Measurements from ENCODE around the gene NDC80.
"Not testable (repeated sequence)": the region's sequence is repeated elsewhere in the genome, so short reads cannot be mapped to it uniquely, and the experiment has no call there.

The NDC80 gene

DNA sequence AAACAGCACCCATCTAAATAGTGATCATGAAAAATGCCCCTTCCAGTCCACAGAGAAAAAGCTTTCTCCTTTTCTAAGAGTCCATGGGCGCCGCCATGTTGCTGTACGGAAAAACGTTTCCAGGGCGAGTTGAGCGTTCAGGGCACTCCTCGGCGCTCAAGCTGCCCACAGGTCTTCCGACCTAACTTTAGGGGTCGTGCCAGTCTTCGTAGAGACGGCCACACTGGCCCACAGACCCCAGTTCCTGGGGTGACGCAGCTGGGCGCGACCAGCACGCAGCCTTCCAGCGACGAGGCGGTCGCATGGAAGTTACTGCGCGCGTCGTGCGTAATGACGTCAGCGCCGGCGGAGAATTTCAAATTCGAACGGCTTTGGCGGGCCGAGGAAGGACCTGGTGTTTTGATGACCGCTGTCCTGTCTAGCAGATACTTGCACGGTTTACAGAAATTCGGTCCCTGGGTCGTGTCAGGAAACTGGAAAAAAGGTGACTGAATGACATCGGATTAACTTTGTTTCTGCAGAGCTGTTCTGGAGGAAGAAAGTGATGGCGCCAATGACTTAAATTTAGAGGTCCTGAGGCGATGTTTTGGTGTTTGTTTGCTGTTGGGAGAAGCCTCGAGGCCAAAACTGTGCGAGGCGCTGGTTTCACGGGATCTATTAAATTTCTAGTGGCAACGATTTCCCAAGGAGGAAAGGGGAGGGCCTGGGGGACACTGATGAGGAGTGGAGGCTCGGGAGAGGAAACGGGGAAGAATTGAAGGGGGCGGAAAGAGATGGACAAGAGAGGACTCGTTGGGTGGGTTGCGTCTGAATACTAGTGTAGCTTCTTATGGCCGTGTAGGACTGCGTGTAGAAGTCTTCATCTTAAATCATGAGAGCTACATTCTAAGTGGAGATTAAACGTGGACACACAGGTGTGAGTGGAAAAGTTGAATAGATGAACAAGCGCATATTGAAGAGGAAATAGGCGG, at the start of gene NDC80, which contains the start of gene METTL4:
Gene NDC80 (plus strand): TSS at position 358 of the 971 bp plus-strand sequence. CDS start 1,429 bp downstream, outside the sequence.
Gene METTL4 (minus strand): TSS at position 306 of the 971 bp plus-strand sequence. CDS start 4,289 bp downstream, outside the sequence.
- peak; percentile 89 for DNase-seq (ENCODE audit: low spot score)

DNA sequence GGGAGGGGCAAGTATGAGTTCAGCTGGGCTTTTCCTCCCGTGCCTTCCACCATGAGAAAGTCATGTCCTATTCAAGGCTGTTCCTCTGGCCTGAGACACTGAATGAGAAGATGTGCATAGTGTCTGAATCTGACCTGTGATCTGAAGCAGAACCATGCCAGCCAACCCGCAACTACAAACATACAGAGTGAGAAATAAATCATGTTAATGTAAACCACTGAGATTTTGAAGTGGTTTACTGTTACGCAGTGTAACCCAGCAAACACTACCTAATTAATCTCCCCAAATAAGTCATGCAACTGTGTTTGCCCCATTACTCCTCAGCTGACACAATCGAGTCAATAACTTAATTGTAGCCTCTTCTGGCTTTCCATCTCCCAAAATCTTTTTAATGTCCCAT, 49.2 kb upstream of the NDC80 start:
- no peak for DNase-seq (ENCODE audit: low spot score)

GRCh38 chr18:2524794-2525198, 46.6 kb upstream of the NDC80 start:
- not testable (repeated sequence) for DNase-seq (ENCODE audit: low spot score)

DNA sequence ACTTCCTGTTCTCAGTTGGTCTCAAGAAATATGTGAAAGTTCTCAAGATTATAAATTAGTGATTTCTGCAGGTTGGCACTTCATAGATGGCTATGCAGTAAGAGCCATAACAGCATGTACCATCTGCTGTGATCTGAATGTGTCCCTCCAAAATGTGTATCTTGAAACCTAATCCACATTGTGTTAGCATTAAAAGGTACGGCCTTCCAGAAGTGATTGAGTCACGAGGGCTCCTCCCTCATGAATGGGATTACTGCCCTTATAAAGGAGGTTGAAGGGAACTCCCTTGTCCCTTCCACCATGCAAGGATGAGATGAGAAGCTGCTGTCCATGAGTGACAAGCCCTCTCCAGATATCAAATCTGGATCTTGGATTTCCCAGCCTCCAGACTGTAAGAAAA, 45.0 kb upstream of the NDC80 start:
- DNase-seq (ENCODE audit: low spot score) = no peak

DNA sequence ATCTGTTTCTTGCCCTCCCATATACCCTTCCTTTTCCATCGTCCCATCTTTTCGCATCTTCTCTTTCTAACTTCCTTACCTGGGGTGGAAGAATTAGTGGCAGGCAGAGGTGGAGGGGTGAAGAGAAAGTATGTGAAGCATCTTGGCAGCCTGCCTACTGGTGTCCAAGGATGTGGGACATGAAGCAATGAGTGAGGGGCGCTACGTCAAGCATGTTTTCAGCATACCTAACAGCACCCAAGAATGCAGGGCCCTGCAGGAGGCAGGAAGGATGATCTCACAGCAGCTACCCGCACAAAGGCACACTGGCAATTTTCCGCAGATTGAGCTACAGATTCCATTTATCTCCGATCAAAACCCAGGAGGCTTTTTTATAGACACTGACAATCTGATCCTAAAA, 42.2 kb upstream of the NDC80 start:
- DNase-seq (ENCODE audit: low spot score) = no peak

- no peak for DNase-seq (ENCODE audit: low spot score)
Measured at GRCh38 chr18:2531751-2532150, 39.6 kb upstream of the NDC80 start.

GRCh38 chr18:2532797-2533196, 38.6 kb upstream of the NDC80 start:
- DNase-seq (ENCODE audit: low spot score) = no peak

GRCh38 chr18:2534906-2535305, 36.5 kb upstream of the NDC80 start:
- no peak for DNase-seq (ENCODE audit: low spot score)

- no peak for DNase-seq (ENCODE audit: low spot score)
Measured at GRCh38 chr18:2535419-2535910, 35.9 kb upstream of the NDC80 start.

- DNase-seq (ENCODE audit: low spot score) = no peak
Measured at GRCh38 chr18:2536063-2536462, 35.3 kb upstream of the NDC80 start.

- no peak for DNase-seq (ENCODE audit: low spot score)
Measured at GRCh38 chr18:2536493-2536892, 34.9 kb upstream of the NDC80 start.

DNA sequence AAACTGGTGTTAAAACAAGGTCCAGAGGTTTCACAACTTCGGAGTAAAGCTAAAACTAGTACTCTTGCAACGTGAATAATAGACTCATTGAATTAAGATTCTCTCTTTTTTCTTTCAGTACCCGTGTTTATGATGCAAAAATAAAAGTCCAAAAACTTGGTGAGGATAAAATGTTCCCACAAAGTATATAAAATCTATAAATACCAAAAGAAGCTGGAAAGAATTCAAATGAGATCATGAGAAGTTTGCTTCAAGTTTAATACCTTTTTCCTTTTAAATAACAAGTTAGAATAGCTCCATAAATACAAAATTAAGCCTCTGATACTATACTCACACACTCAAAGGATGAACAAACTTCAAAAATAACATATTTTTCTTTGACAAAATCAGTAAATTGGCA, 34.1 kb upstream of the NDC80 start:
- DNase-seq (ENCODE audit: low spot score) = no peak

- peak; percentile 47 for DNase-seq (ENCODE audit: low spot score)
Measured at GRCh38 chr18:2538236-2538635, 33.1 kb upstream of the NDC80 start.

DNA sequence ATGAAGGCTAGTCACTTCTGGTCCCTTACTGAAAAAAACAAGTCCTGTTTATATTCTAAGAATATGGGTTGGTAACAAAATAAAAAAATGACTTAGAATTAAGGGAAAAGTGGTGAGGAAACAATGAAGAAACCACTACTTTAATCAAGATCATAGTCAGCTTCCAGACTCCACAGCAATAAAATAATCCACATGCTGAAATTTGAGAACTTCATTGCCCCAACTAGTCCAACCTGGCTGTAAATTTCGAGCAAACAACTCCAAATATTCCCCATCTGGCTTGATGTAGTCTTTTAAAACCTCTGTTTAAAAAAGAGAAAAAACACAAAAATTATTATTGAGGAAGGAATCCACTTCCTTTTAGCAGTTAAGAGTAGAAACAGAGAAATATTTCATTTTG, 32.5 kb upstream of the NDC80 start:
- DNase-seq (ENCODE audit: low spot score) = no peak

DNA sequence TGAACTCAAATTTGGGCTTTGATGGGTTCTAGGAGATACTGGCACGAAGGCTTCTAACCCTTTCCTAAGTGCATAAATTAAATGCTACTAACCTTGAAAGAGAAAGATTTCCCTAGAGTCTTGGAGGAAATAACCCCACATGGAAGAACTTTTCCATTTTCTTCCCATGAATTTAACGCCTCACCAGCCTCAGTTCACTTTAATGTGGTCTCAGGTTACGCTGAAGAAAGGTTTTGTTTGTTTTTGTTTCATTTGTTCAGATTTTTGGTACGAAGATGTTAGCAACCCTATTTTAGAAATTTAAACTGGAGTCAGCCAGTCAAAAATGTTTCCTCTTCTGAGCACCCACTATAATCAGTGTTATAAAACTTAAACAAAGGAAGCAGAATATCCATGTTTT, 30.8 kb upstream of the NDC80 start:
- DNase-seq (ENCODE audit: low spot score) = no peak

GRCh38 chr18:2541925-2542563, 29.3 kb upstream of the NDC80 start:
- peak; percentile 15 for DNase-seq (ENCODE audit: low spot score)

DNA sequence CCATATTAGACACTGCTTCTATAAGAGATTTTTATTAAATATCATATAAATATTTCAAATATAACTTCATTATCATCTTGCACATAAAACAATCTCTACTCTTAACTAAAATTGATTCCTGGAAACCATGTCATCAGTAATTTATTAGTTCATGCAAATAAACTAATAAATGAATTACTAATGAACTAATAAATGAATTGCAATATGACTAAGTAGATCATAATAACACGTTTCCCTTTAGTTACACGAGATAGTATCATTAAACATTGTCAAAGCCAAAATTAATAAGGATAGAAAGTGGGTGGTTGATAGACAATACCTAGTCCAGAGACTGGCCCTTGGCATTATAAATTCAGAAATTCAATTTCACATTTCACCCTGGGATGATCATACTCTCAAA, 26.2 kb upstream of the NDC80 start:
- DNase-seq (ENCODE audit: low spot score) = no peak

DNA sequence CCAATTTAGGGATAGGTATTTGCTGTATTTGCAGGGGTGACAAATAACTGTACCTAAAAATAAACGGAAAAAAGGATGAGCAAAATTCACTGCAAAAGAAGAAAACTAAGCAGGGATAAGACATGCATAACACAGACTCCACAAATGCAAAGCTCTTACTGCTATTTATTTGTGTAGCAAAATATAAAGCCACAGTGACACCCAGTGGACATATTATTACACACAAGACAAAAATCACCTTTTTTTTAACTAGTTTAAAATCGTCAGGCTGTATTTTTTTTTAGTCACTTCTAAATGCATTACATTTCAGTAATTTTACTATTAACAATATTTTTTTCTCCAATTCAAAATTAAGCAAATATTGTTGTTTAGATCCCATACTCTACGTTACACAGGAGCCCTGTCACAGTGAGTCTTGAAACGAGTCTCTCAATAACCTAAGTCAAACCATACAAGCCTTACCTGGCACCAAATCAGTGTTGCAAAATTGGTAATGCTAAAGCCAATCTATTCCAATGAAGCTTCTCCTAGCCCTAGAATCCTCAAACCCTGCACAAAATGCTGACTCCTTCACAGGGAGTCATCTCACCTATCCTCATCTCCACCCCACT, 23.8 kb upstream of the NDC80 start:
- peak; percentile 51 for DNase-seq (ENCODE audit: low spot score)

DNA sequence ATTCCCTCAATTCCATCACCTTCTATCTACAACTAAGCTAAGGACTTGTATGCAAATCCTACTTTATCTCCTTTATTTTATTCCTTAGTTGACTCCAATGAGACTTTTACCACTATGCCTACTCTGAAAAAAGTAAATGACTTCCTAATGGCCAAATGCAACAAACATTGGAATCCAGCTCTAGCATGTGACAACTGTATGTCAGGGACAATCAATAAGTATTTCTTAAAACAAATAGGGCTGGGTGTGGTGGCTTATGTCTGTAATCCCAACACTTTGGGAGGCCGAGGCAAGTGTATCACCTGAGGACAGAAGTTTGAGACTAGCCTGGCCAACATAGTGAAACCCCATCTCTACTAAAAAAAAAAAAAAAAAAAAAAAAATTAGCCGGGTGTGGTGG, 21.9 kb upstream of the NDC80 start:
- DNase-seq (ENCODE audit: low spot score) = no peak

- no peak for DNase-seq (ENCODE audit: low spot score)
Measured at GRCh38 chr18:2551425-2551824, 19.9 kb upstream of the NDC80 start.

GRCh38 chr18:2554696-2555095, 16.7 kb upstream of the NDC80 start:
- no peak for DNase-seq (ENCODE audit: low spot score)

DNA sequence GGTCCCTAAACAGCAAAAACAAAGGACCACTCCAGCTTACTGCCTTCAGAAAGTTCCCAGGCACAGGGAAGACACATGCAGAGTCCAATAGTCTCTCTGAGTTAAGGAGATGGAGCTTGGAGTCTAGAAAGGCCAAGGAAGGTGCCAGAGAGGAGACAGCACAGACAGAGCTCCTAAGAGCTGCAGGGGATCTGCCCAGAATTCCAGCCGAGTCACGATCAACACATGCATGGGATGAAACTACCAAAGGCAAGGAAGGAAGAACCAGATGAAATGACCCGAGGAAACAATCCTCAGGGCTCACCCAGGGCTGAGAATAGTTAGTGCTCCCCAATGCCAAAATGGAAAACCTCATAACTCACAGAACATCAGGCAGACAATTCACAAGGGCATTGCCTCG, 15.5 kb upstream of the NDC80 start:
- DNase-seq (ENCODE audit: low spot score) = no peak

DNA sequence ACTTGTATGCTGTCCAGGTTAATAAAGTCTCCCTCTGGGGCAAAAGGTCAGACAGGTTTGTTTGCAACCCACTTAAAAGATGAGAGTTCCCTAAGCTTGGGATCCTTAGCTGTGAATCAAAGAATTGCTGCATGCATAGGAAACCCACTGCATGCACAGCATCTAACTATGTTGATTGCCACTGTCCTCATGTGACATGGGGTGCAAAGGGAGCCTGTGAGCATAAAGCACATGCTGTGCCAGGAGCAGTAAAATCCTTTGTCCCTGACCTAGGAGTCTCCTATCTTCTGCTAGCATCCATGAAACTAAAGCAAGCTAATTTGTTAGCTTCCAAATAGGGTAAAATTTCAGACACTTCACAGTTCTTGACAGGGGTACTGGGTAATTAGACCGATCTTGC, 13.8 kb upstream of the NDC80 start:
- DNase-seq (ENCODE audit: low spot score) = no peak

Measured in Ammon's horn (tissue), 1 donor.